ENCODE measurements around the gene TMED6. TPM values are rescaled to one million over a fixed set of nuclear protein-coding genes. Genes with fewer than 3 reads are reported as not detected.
A peak's percentile ranks its signal among the peaks of the same experiment; 100 is the strongest.

TMED6 gene
- total RNA-seq, 2 experiments from 2014 or later: 2.1 to 2.2 TPM

DNA sequence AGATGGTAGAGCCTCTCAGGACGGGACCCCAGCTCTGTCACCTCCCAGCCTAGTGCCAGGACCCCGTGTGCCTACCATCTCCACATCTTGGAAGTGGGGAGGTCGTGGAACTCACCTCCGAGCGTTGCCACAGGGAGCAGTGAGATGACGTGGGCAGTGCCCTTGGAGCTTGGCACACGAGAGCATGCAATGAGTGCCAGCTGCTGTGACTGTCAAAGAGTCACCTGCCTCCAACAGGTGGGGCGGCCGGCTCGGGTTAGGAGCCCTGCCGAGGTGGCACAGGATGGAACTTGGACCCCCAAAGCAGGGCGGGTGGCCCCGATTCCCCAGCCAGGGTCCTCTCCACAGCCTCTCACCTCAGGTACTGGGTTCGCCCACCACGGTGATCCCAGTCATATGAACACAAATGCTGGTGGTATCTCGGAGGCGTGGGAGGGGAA is 35.0 kb downstream of the TMED6 start:
- H3K27me3 Mint-ChIP-seq: no peaks in the 10 kb centered on the region
- H3K4me1 Mint-ChIP-seq: peaks cover 15% of the 10 kb centered on the region
- POLR2A ChIA-PET: no interaction called here
- no peak for ATAC-seq (ENCODE audit: low read depth)
- H3K36me3 Mint-ChIP-seq: peaks cover 18% of the 10 kb centered on the region
- peak; percentile 18 for DNase-seq
- H3K9me3 Mint-ChIP-seq: no peaks in the 10 kb centered on the region
- no peak overlapping the region for H3K27ac Mint-ChIP-seq
- no peak overlapping the region for H3K4me3 Mint-ChIP-seq

DNA sequence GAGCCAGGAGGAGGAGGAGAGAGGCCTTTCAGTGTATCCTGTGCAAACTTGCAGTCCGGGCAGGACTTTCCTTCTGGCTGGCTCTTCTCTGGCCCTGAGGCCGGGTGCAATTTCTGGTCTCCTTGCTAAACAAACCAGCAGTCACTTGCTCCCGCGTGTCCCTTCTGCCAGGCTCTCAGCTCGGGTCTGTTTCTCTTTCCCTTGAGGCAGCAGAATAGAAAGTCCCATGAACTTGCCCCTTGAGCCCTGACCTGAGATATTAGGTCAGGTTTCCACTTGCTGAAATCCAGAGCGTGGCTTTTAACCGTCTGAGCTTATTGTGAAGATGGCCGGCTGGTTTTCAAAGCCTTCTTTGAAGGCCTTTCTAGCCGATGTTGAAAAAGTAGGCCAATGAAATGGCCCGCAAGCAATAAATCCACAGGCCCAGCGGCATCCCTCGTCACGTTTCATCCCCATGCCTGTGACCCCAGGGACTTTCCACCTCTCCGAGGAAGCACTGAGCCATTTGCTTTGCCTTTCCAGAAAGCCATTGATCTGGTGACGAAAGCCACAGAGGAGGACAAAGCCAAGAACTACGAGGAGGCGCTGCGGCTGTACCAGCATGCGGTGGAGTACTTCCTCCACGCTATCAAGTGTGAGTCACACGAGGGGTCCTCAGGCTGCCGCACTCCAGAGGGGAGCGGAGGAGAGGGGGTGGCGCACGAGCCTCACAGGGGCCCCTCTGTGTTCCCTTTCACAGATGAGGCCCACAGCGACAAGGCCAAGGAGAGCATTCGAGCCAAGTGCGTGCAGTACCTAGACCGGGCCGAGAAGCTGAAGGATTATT is 35.9 kb downstream of the TMED6 start:
- H3K36me3 Mint-ChIP-seq: peaks cover 16% of the 10 kb centered on the region
- DNase-seq (peak; percentile 20), ATAC-seq (ENCODE audit: low read depth) (no peak)
- H3K4me3 Mint-ChIP-seq: no peak overlapping the region
- no peak overlapping the region for H3K27ac Mint-ChIP-seq
- H3K4me1 Mint-ChIP-seq: peaks cover 15% of the 10 kb centered on the region
- H3K27me3 Mint-ChIP-seq: no peaks in the 10 kb centered on the region
- POLR2A ChIA-PET: interaction anchor here (1.0 kb wide), 1 partner anchor 13 kb away, joined by 3 read pairs; no protein-coding TSS in a partner anchor
- no peaks in the 10 kb centered on the region for H3K9me3 Mint-ChIP-seq

DNA sequence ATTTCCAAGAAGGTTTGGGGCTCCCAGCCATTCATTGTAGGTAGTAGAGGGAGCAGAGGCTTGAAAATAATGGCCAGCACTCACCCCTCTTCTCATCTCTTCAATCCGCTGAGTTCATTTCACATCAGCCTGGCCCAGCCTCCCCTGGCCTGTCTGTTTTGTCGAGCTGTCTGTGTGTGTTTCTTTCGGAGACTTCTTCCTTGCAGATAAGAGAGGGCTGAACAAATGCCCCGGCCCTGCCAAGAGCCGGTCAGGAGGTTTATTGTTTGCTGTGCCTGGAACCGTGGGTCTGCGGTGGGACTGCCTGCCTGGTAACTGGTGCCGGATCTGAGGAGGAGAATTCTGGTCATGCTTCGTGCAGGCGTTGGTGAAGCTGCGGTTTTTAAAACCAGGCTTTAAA is 37.1 kb downstream of the TMED6 start:
- no peak overlapping the region for H3K27ac Mint-ChIP-seq
- peaks cover 20% of the 10 kb centered on the region for H3K4me1 Mint-ChIP-seq
- H3K9me3 Mint-ChIP-seq: no peaks in the 10 kb centered on the region
- H3K27me3 Mint-ChIP-seq: no peaks in the 10 kb centered on the region
- peaks cover 15% of the 10 kb centered on the region for H3K36me3 Mint-ChIP-seq
- ATAC-seq (ENCODE audit: low read depth) (no peak), DNase-seq (no peak)
- POLR2A ChIA-PET: no interaction called here
- H3K4me3 Mint-ChIP-seq: no peak overlapping the region

DNA sequence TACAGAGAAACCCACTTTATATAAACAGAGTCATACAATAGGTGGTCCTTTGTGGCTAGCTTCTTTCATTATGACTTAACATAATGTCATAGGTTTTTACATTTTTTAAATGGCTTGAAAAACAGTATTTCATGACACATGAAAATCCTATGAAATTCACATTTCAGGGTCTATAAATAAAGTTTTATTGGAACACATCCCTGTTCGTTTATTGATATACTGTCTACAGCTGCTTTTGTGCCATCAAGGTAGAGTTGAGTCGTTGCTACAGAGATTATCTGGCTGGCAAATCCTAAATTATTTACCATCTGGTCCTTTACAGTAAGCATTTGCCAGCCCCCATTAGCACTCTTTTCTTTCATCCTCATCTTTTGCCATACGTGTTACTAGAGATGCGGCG is 38.1 kb downstream of the TMED6 start:
- H3K27ac Mint-ChIP-seq: peak overlapping the region; percentile 45
- H3K36me3 Mint-ChIP-seq: peaks cover 17% of the 10 kb centered on the region
- H3K4me1 Mint-ChIP-seq: peaks cover 19% of the 10 kb centered on the region
- no peaks in the 10 kb centered on the region for H3K9me3 Mint-ChIP-seq
- H3K27me3 Mint-ChIP-seq: no peaks in the 10 kb centered on the region
- H3K4me3 Mint-ChIP-seq: peak overlapping the region; percentile 68
- POLR2A ChIA-PET: no interaction called here
- ATAC-seq (ENCODE audit: low read depth): no peak
- no peak for DNase-seq

DNA sequence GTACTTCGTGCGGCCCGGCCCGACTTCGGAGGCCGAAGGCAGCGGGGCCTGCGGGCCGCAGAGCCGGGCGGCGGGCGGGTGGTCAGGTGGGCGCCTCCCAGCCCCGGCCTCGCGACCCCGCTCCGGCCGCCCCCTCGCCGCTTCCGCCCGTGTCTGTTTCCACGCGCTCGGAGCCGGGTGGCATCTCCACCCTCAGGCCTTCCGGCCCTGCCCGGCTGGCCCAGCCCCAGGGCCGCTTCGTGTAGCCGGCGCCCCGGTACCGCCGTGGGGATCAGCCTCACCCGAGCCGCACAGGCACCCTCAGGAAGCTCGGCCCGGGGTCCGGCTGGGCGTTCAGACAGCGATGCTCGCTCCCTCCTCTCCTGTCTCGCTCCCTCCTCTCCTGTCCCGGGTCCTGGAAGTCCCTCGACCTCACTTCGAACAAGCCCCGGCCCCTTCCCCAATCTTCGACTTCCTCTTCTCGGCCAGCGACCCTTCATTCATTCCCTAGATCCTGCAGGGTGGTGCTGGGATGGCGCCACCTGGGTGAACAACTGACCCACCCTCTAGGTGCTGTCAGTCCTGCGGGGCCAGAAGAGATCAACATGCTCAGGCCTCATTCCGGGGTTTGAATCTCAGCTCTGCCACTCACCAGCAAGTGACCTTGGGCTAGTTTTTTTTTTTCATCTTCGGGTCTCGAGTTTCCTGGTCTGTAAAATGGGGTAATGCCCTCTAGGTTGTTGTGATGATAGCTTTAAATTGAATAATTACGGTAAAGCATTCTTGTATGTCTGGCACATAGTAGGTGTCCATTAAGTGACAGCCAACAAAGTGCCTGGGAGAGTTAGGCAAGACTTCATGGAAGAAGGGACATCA is 39.8 kb downstream of the TMED6 start:
- peak overlapping the region; percentile 98 for H3K27ac Mint-ChIP-seq
- DNase-seq: no peak
- no peaks in the 10 kb centered on the region for H3K9me3 Mint-ChIP-seq
- peak; percentile 68 for ATAC-seq (ENCODE audit: low read depth)
- H3K36me3 Mint-ChIP-seq: peaks cover 17% of the 10 kb centered on the region
- POLR2A ChIA-PET: interaction anchor here (0.8 to 3.1 kb wide), 5 partner anchors 11 to 467 kb away, joined by 3 to 19 read pairs (median 3); partner anchors contain the start of gene PDF
- H3K27me3 Mint-ChIP-seq: peaks cover 3% of the 10 kb centered on the region
- H3K4me3 Mint-ChIP-seq: peak overlapping the region; percentile 99
- H3K4me1 Mint-ChIP-seq: peaks cover 19% of the 10 kb centered on the region

DNA sequence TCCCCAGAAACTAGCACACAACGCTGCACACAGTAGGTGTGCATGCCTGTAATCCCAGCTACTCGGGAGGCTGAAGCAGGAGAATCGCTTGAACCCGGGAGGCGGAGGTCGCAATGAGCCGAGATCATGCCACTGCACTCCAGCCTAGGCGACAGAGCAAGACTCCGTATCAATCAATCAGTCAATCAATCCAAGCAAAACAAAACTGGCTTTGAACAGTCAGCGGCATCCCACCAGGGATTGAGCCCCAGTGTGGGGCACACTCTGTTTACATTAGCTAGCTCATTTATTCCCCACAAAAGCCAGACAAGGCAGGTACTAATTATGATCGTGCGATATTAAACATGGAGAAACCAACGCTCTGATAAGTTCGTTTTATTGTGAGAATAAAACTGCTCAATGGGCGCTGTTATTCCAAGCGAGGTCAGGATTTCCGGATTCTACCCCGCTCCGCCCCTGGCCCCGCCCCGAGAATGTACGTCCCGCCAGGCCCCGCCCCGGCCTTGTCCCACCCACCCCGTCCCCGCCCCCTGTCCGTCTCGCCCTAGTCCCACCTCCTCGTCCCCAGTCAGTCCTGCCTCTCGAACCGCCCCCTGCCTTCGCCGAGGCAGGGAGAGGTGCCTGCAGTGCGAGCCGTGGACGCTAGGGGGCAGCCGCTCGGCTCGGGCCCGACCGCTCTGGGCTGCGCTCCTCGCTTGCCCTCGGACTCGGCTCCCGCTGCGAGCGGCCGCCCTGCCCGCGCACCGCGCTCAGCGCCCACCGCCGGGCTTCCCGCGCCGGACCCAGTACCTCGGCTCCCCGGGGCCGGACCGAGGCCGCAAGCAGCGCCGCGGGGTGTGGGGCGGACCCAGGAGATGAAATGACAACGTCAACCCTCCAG is 40.7 kb downstream of the TMED6 start, which contains the start of gene VPS4A:
Gene VPS4A (plus strand): TSS at position 698 of the 880 bp plus-strand sequence. CDS start 162 bp downstream, at position 860.
- Mint-ChIP-seq H3K9me3 (no peaks in the 10 kb centered on the region), H3K4me1 (peaks cover 19% of the 10 kb centered on the region), H3K36me3 (peaks cover 17% of the 10 kb centered on the region), H3K27me3 (peaks cover 3% of the 10 kb centered on the region), H3K4me3 (peak within 1 kb of the TSS; percentile 99), H3K27ac (peak within 1 kb of the TSS; percentile 98)
- DNase-seq (peak; percentile 100), ATAC-seq (ENCODE audit: low read depth) (peak; percentile 97)
- POLR2A ChIA-PET: interaction anchor here (0.6 to 3.1 kb wide), 5 partner anchors 19 to 467 kb away, joined by 3 to 19 read pairs (median 3); partner anchors contain the start of gene PDF

DNA sequence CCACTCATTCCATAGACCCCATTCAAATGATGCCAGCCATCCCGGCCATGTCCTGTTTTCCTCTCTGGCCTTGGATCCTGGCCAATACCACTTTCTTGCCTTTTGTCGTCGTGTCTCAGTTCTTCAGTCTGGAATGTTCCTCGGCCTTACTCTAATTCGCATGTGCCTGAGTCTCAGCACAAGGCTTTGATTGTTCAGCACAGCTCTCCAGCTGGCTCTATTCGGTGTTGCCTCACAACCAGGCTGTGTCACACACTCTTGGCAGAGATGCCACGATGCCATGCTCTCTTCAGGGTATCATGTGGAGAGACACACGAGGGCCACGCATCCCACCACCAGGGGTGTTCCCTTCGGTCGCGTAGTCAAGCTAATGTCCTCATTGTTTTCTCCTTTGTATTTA is 42.3 kb downstream of the TMED6 start:
- no peak for DNase-seq
- Mint-ChIP-seq H3K4me1 (peaks cover 19% of the 10 kb centered on the region), H3K27ac (no peak overlapping the region), H3K9me3 (no peaks in the 10 kb centered on the region), H3K27me3 (peaks cover 3% of the 10 kb centered on the region), H3K36me3 (peaks cover 17% of the 10 kb centered on the region), H3K4me3 (no peak overlapping the region)
- ATAC-seq (ENCODE audit: low read depth): no peak
- POLR2A ChIA-PET: no interaction called here

DNA sequence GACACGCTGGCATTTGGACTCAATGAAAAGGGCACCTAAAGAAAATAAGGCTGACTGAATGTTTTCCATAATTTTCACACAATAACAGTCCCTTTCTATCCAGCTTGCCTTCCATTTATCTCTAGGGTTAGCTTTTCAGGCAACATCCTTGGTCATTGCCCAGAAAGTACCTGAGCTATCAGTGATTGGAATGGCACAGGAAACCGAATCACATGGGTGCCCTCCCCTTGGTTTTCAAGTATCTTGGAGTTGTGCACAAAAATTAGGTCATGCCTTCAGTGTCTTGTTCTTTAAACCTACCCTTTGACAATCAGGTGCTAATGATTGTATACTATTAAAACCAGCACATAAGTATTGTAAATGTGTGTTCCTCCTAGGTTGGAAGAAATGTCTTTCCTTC is 43.7 kb downstream of the TMED6 start:
- no peak overlapping the region for H3K4me3 Mint-ChIP-seq
- no peak overlapping the region for H3K27ac Mint-ChIP-seq
- peaks cover 9% of the 10 kb centered on the region for H3K36me3 Mint-ChIP-seq
- ATAC-seq (ENCODE audit: low read depth): no peak
- POLR2A ChIA-PET: no interaction called here
- DNase-seq: no peak
- no peaks in the 10 kb centered on the region for H3K9me3 Mint-ChIP-seq
- peaks cover 3% of the 10 kb centered on the region for H3K27me3 Mint-ChIP-seq
- peaks cover 12% of the 10 kb centered on the region for H3K4me1 Mint-ChIP-seq

DNA sequence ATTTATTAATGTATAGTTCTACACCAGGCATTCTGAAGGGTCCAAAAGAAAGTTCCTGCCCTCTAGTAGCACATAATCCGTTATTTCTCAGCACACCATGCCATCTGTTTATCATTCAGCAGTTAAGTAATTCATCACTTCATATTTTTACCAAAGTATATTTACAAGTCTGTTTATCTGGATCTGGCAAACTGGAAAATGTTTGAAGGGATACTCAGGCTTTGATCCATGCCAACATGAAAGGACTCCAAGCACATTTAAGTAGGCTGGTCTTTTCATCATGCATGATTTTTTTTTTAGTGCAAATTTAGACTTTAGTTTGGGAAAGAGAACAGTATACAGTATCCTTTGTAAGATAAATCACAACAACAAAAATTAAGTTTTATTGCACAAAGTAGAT is 44.5 kb downstream of the TMED6 start:
- peaks cover 3% of the 10 kb centered on the region for H3K27me3 Mint-ChIP-seq
- no peak for DNase-seq
- peaks cover 10% of the 10 kb centered on the region for H3K36me3 Mint-ChIP-seq
- H3K9me3 Mint-ChIP-seq: no peaks in the 10 kb centered on the region
- H3K4me3 Mint-ChIP-seq: no peak overlapping the region
- H3K4me1 Mint-ChIP-seq: peaks cover 10% of the 10 kb centered on the region
- no peak for ATAC-seq (ENCODE audit: low read depth)
- H3K27ac Mint-ChIP-seq: no peak overlapping the region
- POLR2A ChIA-PET: no interaction called here

DNA sequence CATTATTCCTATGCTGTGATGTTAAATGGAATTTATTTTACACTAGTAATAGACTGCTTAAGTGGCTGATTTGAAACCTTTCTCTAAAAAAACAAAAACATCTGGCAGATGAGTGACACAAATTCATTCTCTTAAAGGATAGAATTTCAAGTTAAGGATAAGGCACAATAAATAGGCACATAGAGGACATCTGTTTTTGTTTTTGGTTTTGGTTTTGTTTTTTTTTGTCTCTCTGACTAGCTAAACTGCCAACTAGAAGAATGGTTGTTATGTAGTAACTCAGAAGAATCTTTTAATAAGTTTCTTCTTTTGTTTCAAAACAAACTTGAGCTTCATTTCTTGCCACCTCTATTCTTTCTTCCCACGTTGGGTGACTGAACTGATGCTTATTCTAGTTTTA is 45.6 kb downstream of the TMED6 start:
- ATAC-seq (ENCODE audit: low read depth): no peak
- DNase-seq: no peak
- H3K27me3 Mint-ChIP-seq: peaks cover 3% of the 10 kb centered on the region
- no peak overlapping the region for H3K4me3 Mint-ChIP-seq
- no peaks in the 10 kb centered on the region for H3K9me3 Mint-ChIP-seq
- no peak overlapping the region for H3K27ac Mint-ChIP-seq
- H3K4me1 Mint-ChIP-seq: peaks cover 7% of the 10 kb centered on the region
- POLR2A ChIA-PET: no interaction called here
- peaks cover 7% of the 10 kb centered on the region for H3K36me3 Mint-ChIP-seq

DNA sequence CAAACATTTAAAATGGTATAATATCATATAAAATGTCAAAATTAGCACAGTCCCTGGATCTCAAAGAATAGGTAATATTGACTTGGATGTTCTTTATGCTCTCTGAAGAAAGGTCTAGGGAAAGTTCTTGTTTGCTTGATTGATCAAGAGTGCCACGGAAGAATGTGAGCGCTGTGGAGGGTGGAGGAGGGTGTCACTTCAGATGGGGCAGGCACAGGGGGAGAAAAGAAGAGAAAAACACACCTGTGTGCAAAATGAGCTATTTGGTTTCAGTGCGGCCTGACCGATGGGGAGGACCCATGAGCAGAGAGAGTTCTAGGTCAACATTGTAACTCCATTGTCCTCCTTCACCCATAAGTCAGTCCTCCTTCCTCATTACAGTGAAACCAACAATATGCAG is 49.3 kb downstream of the TMED6 start:
- peaks cover 6% of the 10 kb centered on the region for H3K36me3 Mint-ChIP-seq
- POLR2A ChIA-PET: no interaction called here

DNA sequence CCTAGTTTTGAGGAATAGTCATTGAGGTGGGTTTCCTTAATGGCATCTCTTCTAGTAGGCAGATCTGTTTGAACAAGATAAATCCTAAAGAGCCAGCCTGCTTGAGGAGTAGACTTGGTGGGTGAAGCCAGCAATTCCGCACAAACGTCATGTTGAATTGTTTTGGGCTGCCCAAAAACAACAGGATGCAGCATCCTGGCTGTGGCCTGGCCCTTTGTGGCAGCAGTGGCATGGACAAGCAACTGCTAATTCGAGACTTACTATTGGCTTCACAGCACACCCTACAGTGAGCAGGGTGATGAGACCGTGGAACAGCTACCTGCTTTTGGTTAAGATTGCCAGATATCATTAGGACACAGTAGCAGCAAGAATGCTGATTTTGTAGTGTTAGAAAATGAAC is 49.7 kb downstream of the TMED6 start:
- Mint-ChIP-seq H3K27ac (no peak overlapping the region), H3K4me3 (no peak overlapping the region), H3K9me3 (no peaks in the 10 kb centered on the region), H3K27me3 (no peaks in the 10 kb centered on the region), H3K36me3 (peaks cover 6% of the 10 kb centered on the region), H3K4me1 (no peaks in the 10 kb centered on the region)
- ATAC-seq (ENCODE audit: low read depth) (no peak), DNase-seq (no peak)
- POLR2A ChIA-PET: no interaction called here

More for the DNA sequence above, 49.3 kb downstream of the TMED6 start:
- Mint-ChIP-seq H3K4me3 (no peak overlapping the region), H3K4me1 (no peaks in the 10 kb centered on the region), H3K27me3 (peaks cover 1% of the 10 kb centered on the region), H3K9me3 (no peaks in the 10 kb centered on the region), H3K27ac (no peak overlapping the region)
- DNase-seq (no peak), ATAC-seq (ENCODE audit: low read depth) (no peak)

DNA sequence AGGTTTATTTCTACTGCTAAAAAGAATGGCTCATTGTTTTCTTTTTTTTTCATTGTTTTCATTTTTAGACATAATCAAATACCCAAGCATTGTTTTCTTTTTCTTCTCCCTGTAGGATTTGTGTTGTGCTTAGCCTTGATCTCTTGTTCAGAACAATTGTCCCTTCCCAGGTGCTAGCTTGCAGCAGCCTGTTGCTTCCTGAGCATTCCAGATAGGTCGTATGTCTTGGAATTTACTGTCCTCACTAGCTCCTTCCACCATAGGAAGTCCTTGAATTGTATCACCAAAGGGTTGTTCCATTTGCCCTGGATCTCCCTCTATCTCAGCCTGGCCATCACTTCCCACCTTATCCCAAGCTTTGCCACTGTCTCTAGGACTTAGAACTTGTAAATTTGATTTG is 50.4 kb downstream of the TMED6 start:
- H3K27ac Mint-ChIP-seq: no peak overlapping the region

More for the DNA sequence above, 50.4 kb downstream of the TMED6 start:
- no peaks in the 10 kb centered on the region for H3K9me3 Mint-ChIP-seq
- POLR2A ChIA-PET: no interaction called here
- peaks cover 6% of the 10 kb centered on the region for H3K36me3 Mint-ChIP-seq
- no peak for DNase-seq
- H3K4me3 Mint-ChIP-seq: no peak overlapping the region
- H3K27me3 Mint-ChIP-seq: no peaks in the 10 kb centered on the region
- no peaks in the 10 kb centered on the region for H3K4me1 Mint-ChIP-seq
- no peak for ATAC-seq (ENCODE audit: low read depth)
